HEK293 (cell line): ENCODE data around the gene NACA2.

Experiments
- CTCF ChIA-PET: fragments of 350-600 bp; formaldehyde crosslinking; extraction: SDS; loops from one replicate; lab custom pipeline; 2021; ENCODE audit warnings: antibody characterized with exemption; lab: Yijun Ruan, JAX
- POLR2A ChIA-PET: fragments of 300-600 bp; formaldehyde crosslinking; extraction: SDS; loops from one replicate; lab custom pipeline; 2020; ENCODE audit warnings: antibody characterized with exemption, inconsistent platforms; lab: Yijun Ruan, JAX
- H3K27ac ChIP-seq: fragments of 200-500 bp; sonication (Bioruptor generic); 2 replicates; pipeline ENCODE4 v1.5.1; 2014; ENCODE audit warnings: low read depth, low read length, control low read depth, inconsistent platforms; ENCODE audit errors: extremely low read depth
- H3K36me3 ChIP-seq, 2 experiments: fragments of 200-500 bp in 1 of 2; sonication (Bioruptor generic) in 1 of 2; 1 replicate in 1 of 2; 2 replicates in 1 of 2; pipeline ENCODE4 v1.5.1; 2014 to 2017; ENCODE audit warnings: inconsistent platforms in 2 of 2, low read length in 2 of 2; ENCODE audit not compliant: control insufficient read depth in 2 of 2, insufficient read depth in 1 of 2
- H3K4me1 ChIP-seq: fragments of 200-500 bp; sonication (Bioruptor generic); 2 replicates; pipeline ENCODE4 v1.5.1; 2014; ENCODE audit warnings: mild to moderate bottlenecking, low read length, inconsistent platforms; ENCODE audit not compliant: control insufficient read depth, insufficient read depth
- H3K4me3 ChIP-seq: 2 replicates; pipeline ENCODE4 v1.5.1; 2011; ENCODE audit warnings: low read depth, mild to moderate bottlenecking, control low read depth, low read length, moderate library complexity
- H3K9me3 ChIP-seq: fragments of 200-500 bp; sonication (Bioruptor generic); 2 replicates; pipeline ENCODE4 v1.5.1; 2014; ENCODE audit warnings: low read depth, low read length, inconsistent platforms; ENCODE audit not compliant: control insufficient read depth, insufficient read depth
- BCL11A ChIP-seq: fragments of 450-650 bp; formaldehyde crosslinking; IDR thresholded peaks from 2 replicates; pipeline ENCODE4 v1.5.1; 2016; ENCODE audit warnings: low read depth, missing biosample characterization, missing genetic modification characterization
- GLIS1 ChIP-seq: fragments of 450-650 bp; formaldehyde crosslinking; IDR thresholded peaks from 2 replicates; pipeline ENCODE4 v1.5.1; 2016; ENCODE audit warnings: missing biosample characterization, missing genetic modification characterization
- GLIS2 ChIP-seq: fragments of 450-650 bp; formaldehyde crosslinking; IDR thresholded peaks from 2 replicates; pipeline ENCODE4 v1.5.1; 2016; ENCODE audit warnings: missing biosample characterization, missing genetic modification characterization
- HOXD13 ChIP-seq: sonication (generic); formaldehyde crosslinking; IDR thresholded peaks from 2 replicates; pipeline ENCODE4 v1.8.0; 2022; ENCODE audit warnings: missing genetic modification reagents, borderline replicate concordance
- SCRT2 ChIP-seq: fragments of 450-650 bp; formaldehyde crosslinking; IDR thresholded peaks from 2 replicates; pipeline ENCODE4 v1.5.1; 2016; ENCODE audit warnings: missing biosample characterization, missing genetic modification characterization
- SETDB1 ChIP-seq: IDR thresholded peaks from one replicate; pipeline ENCODE4 v1.6.1; 2017; ENCODE audit warnings: mild to moderate bottlenecking, low read length, moderate library complexity, mixed read lengths; ENCODE audit not compliant: insufficient read length
- SP3 ChIP-seq: fragments of 450-650 bp; formaldehyde crosslinking; IDR thresholded peaks from 2 replicates; pipeline ENCODE4 v1.5.1; 2016; ENCODE audit warnings: missing biosample characterization, missing genetic modification characterization
- ZFP69B ChIP-seq: fragments of 450-650 bp; formaldehyde crosslinking; IDR thresholded peaks from 2 replicates; pipeline ENCODE4 v1.5.1; 2016; ENCODE audit warnings: missing biosample characterization, missing genetic modification characterization
- ZNF121 ChIP-seq: fragments of 450-650 bp; formaldehyde crosslinking; IDR thresholded peaks from 2 replicates; pipeline ENCODE4 v1.5.1; 2016; ENCODE audit warnings: missing biosample characterization, missing genetic modification characterization
- ZNF394 ChIP-seq: fragments of 450-650 bp; formaldehyde crosslinking; IDR thresholded peaks from 2 replicates; pipeline ENCODE4 v1.5.1; 2016; ENCODE audit warnings: missing biosample characterization, missing genetic modification characterization, mild to moderate bottlenecking, moderate library complexity, borderline replicate concordance
- ZNF433 ChIP-seq: fragments of 450-650 bp; formaldehyde crosslinking; IDR thresholded peaks from 2 replicates; pipeline ENCODE4 v1.5.1; 2016; ENCODE audit warnings: missing biosample characterization, missing genetic modification characterization, low read depth
- ZNF521 ChIP-seq: fragments of 450-650 bp; formaldehyde crosslinking; IDR thresholded peaks from 2 replicates; pipeline ENCODE4 v1.5.1; 2017; ENCODE audit warnings: missing biosample characterization, mild to moderate bottlenecking, missing genetic modification characterization
- ZNF530 ChIP-seq: fragments of 450-650 bp; formaldehyde crosslinking; IDR thresholded peaks from 2 replicates; pipeline ENCODE4 v1.5.1; 2016; ENCODE audit warnings: low read depth, missing biosample characterization, missing genetic modification characterization
- ZNF837 ChIP-seq: fragments of 450-650 bp; formaldehyde crosslinking; IDR thresholded peaks from 2 replicates; pipeline ENCODE4 v1.5.1; 2016; ENCODE audit warnings: missing biosample characterization, missing genetic modification characterization
- ZSCAN30 ChIP-seq: fragments of 450-650 bp; IDR thresholded peaks from 2 replicates; pipeline ENCODE4 v1.5.1; 2018; ENCODE audit warnings: missing biosample characterization, mild to moderate bottlenecking, missing genetic modification characterization, moderate library complexity
- TF ChIP-seq, protein P1 (sequence below): fragments of 450-650 bp; formaldehyde crosslinking; IDR thresholded peaks from 2 replicates; pipeline ENCODE4 v1.5.1; 2016; ENCODE audit warnings: missing biosample characterization, missing genetic modification characterization
- TF ChIP-seq, protein P2 (sequence below): fragments of 450-650 bp; formaldehyde crosslinking; IDR thresholded peaks from 2 replicates; pipeline ENCODE4 v1.5.1; 2017; ENCODE audit warnings: missing biosample characterization, missing genetic modification characterization
- TF ChIP-seq, protein P3 (sequence below): fragments of 450-650 bp; formaldehyde crosslinking; IDR thresholded peaks from 2 replicates; pipeline ENCODE4 v1.5.1; 2017; ENCODE audit warnings: missing biosample characterization, missing genetic modification characterization
- TF ChIP-seq, protein P4 (sequence below): fragments of 450-650 bp; formaldehyde crosslinking; IDR thresholded peaks from 2 replicates; pipeline ENCODE4 v1.5.1; 2016; ENCODE audit warnings: missing biosample characterization, missing genetic modification characterization

NACA2 gene

GRCh38 chr17:61627658-61628057, 36.6 kb upstream of the NACA2 start (continued):
- TF ChIP-seq GLIS2 (tag by site-specific recombination): no peak

GRCh38 chr17:61627125-61627524, 36.1 kb upstream of the NACA2 start:
- TF ChIP-seq HOXD13 (CRISPR knock-in tag): no peak
- no peak for TF ChIP-seq GLIS1
- TF ChIP-seq, protein P1, sequence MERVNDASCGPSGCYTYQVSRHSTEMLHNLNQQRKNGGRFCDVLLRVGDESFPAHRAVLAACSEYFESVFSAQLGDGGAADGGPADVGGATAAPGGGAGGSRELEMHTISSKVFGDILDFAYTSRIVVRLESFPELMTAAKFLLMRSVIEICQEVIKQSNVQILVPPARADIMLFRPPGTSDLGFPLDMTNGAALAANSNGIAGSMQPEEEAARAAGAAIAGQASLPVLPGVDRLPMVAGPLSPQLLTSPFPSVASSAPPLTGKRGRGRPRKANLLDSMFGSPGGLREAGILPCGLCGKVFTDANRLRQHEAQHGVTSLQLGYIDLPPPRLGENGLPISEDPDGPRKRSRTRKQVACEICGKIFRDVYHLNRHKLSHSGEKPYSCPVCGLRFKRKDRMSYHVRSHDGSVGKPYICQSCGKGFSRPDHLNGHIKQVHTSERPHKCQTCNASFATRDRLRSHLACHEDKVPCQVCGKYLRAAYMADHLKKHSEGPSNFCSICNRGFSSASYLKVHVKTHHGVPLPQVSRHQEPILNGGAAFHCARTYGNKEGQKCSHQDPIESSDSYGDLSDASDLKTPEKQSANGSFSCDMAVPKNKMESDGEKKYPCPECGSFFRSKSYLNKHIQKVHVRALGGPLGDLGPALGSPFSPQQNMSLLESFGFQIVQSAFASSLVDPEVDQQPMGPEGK (tag by site-specific recombination): no peak
- TF ChIP-seq, protein P2, sequence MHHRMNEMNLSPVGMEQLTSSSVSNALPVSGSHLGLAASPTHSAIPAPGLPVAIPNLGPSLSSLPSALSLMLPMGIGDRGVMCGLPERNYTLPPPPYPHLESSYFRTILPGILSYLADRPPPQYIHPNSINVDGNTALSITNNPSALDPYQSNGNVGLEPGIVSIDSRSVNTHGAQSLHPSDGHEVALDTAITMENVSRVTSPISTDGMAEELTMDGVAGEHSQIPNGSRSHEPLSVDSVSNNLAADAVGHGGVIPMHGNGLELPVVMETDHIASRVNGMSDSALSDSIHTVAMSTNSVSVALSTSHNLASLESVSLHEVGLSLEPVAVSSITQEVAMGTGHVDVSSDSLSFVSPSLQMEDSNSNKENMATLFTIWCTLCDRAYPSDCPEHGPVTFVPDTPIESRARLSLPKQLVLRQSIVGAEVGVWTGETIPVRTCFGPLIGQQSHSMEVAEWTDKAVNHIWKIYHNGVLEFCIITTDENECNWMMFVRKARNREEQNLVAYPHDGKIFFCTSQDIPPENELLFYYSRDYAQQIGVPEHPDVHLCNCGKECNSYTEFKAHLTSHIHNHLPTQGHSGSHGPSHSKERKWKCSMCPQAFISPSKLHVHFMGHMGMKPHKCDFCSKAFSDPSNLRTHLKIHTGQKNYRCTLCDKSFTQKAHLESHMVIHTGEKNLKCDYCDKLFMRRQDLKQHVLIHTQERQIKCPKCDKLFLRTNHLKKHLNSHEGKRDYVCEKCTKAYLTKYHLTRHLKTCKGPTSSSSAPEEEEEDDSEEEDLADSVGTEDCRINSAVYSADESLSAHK (tag by site-specific recombination): no peak
- no peak for TF ChIP-seq ZNF394 (tag by site-specific recombination)
- TF ChIP-seq, protein P3, sequence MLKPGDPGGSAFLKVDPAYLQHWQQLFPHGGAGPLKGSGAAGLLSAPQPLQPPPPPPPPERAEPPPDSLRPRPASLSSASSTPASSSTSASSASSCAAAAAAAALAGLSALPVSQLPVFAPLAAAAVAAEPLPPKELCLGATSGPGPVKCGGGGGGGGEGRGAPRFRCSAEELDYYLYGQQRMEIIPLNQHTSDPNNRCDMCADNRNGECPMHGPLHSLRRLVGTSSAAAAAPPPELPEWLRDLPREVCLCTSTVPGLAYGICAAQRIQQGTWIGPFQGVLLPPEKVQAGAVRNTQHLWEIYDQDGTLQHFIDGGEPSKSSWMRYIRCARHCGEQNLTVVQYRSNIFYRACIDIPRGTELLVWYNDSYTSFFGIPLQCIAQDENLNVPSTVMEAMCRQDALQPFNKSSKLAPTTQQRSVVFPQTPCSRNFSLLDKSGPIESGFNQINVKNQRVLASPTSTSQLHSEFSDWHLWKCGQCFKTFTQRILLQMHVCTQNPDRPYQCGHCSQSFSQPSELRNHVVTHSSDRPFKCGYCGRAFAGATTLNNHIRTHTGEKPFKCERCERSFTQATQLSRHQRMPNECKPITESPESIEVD (tag by site-specific recombination): no peak
- TF ChIP-seq ZNF837 (tag by site-specific recombination): no peak
- no peak for TF ChIP-seq SCRT2 (tag by site-specific recombination)
- TF ChIP-seq ZNF433 (tag by site-specific recombination): no peak
- TF ChIP-seq ZSCAN30 (tag by site-specific recombination): no peak
- TF ChIP-seq SP3 (tag by site-specific recombination): no peak
- TF ChIP-seq ZNF530 (tag by site-specific recombination): no peak
- TF ChIP-seq ZNF521 (tag by site-specific recombination): no peak
- ChIA-PET CTCF (no interaction called here), POLR2A (no interaction called here)
- Histone ChIP-seq H3K36me3 (no peaks in the 10 kb centered on the region), H3K4me3 (no peak overlapping the region), H3K9me3 (no peaks in the 10 kb centered on the region), H3K27ac (no peak overlapping the region), H3K4me1 (no peaks in the 10 kb centered on the region)

DNA sequence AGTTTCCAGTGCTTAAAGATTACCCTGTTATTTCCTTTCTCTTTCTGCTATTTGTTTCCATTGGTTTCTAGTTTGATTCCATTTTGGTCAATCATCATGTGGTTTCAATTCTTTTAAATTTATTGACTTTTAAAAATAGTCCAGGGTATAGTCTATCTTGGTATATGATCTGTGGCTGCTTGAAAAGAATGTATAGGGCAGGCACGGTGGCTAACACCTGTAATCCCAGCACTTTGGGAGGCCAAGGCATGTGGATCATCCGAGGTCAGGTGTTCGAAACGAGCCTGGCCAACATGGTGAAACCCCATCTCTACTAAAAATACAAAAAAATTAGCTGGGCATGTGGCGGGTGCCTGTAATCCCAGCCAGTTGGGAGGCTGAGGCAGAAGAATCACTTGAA, 34.5 kb upstream of the NACA2 start:
- TF ChIP-seq, protein P4, sequence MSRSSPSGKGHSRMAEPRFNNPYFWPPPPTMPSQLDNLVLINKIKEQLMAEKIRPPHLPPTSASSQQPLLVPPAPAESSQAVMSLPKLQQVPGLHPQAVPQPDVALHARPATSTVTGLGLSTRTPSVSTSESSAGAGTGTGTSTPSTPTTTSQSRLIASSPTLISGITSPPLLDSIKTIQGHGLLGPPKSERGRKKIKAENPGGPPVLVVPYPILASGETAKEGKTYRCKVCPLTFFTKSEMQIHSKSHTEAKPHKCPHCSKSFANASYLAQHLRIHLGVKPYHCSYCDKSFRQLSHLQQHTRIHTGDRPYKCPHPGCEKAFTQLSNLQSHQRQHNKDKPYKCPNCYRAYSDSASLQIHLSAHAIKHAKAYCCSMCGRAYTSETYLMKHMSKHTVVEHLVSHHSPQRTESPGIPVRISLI (tag by site-specific recombination): no peak
- TF ChIP-seq BCL11A (tag by site-specific recombination) (no peak), ZNF837 (tag by site-specific recombination) (no peak), ZNF121 (tag by site-specific recombination) (no peak), SETDB1 (no peak), ZFP69B (tag by site-specific recombination) (no peak)
- Histone ChIP-seq H3K4me1 (no peaks in the 10 kb centered on the region), H3K36me3 (no peaks in the 10 kb centered on the region), H3K4me3 (no peak overlapping the region), H3K9me3 (no peaks in the 10 kb centered on the region), H3K27ac (no peak overlapping the region)
- ChIA-PET CTCF (interaction anchor here (3.4 kb wide), 1 partner anchor 10 kb away, joined by 20 read pairs; no protein-coding TSS in a partner anchor), POLR2A (no interaction called here)
